ENCODE results near the gene KCNN3. TPM values are rescaled to one million over a fixed set of nuclear protein-coding genes. Genes with fewer than 3 reads are reported as not detected.
A peak's percentile ranks its signal among the peaks of the same experiment; 100 is the strongest.

KCNN3 gene
- total RNA-seq, 1 donor from 2014 or later = 0.04 TPM

DNA sequence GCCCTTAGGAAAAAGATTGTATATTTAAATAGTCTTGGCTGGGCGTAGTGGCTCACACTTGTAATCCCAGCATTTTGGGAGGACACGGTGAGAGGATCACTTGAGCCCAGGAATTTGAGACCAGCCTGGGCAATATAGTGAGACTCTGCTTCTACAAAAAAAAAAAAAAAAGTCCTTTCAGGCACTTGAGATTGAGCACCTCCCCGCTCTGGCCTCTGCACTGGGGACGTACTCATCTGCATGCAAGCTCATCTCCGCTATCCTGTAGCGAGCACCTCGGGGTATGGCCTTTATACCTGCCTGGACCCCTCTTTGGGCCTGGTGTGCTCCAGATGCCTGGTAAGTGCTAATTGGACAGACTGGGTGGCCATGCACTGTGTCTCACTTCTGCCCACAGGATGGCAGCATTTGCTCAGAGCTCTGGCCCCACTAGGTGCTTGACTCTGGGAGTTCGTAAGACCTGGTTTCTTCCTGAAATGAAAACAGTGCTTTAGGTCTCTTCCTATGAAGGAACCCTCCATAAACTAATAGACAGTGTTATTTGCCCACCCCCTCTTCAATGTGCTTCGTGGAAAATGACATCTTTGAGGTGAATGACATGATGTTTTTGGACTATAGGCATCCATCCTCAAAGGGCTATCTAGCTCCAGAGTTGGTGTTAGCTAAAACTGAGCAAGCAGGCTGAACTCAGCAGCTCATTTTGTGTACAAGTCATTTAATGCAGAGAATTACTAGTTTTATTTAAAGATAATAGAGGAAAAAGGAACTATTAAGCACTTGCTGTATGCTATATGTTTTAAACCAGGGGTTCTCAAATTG is 200.4 kb downstream of the KCNN3 start:
- no peaks in the 10 kb centered on the region for H3K27me3 ChIP-seq (ENCODE audit: control insufficient read depth, insufficient read depth, low read length)
- H3K36me3 ChIP-seq (ENCODE audit: control insufficient read depth, insufficient read depth, low read length) = no peaks in the 10 kb centered on the region
- TF ChIP-seq, protein P1, sequence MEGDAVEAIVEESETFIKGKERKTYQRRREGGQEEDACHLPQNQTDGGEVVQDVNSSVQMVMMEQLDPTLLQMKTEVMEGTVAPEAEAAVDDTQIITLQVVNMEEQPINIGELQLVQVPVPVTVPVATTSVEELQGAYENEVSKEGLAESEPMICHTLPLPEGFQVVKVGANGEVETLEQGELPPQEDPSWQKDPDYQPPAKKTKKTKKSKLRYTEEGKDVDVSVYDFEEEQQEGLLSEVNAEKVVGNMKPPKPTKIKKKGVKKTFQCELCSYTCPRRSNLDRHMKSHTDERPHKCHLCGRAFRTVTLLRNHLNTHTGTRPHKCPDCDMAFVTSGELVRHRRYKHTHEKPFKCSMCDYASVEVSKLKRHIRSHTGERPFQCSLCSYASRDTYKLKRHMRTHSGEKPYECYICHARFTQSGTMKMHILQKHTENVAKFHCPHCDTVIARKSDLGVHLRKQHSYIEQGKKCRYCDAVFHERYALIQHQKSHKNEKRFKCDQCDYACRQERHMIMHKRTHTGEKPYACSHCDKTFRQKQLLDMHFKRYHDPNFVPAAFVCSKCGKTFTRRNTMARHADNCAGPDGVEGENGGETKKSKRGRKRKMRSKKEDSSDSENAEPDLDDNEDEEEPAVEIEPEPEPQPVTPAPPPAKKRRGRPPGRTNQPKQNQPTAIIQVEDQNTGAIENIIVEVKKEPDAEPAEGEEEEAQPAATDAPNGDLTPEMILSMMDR (IDR thresholded peaks at IDR 0.05; ENCODE audit: insufficient read depth, low read length, poor library complexity, severe bottlenecking) = peak; percentile 78
- no peak overlapping the region for H3K4me3 ChIP-seq (ENCODE audit: low read depth, low read length)
- peak; percentile 26 for DNase-seq (ENCODE audit: low read depth)

DNA sequence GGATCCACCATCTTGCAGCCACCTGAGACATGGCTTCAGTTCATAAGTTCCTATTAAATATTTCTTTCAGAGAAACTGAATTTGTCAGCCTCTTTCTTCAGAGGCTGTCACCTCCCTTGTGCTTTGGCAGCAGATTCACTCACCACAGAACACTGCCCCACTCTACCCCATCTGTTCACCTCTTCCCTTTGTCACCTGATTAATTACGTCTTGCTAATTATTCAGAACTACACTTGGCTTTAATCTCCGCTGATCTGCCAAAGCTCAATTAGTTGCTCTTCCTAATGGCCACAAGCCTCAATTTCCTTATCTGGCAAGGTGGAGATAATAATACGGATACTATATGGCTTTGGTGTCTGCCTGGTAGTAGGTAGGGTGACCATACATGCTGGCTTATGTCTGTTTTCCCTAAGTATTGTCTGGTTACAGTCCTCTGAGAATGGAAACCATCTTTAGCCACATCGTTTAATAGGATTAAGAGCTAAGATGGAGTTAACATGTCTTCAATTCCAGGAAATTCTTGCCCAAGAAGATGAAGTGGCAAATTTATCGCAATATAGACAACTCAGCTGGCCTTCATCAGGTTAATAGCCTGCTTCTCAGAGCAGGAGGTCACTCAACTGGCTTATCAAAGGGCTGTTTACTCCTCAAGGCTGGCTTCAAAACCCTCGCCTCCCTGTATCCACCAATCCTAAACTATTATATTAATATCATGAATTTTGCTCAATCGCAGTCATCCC is 203.9 kb downstream of the KCNN3 start:
- DNase-seq (ENCODE audit: low read depth) = no peak
- H3K4me3 ChIP-seq (ENCODE audit: low read depth, low read length) = no peak overlapping the region
- H3K36me3 ChIP-seq (ENCODE audit: control insufficient read depth, insufficient read depth, low read length) = no peaks in the 10 kb centered on the region
- H3K27me3 ChIP-seq (ENCODE audit: control insufficient read depth, insufficient read depth, low read length) = no peaks in the 10 kb centered on the region
- TF ChIP-seq, protein P1 (IDR thresholded peaks at IDR 0.05; ENCODE audit: insufficient read depth, low read length, poor library complexity, severe bottlenecking) = no peak

DNA sequence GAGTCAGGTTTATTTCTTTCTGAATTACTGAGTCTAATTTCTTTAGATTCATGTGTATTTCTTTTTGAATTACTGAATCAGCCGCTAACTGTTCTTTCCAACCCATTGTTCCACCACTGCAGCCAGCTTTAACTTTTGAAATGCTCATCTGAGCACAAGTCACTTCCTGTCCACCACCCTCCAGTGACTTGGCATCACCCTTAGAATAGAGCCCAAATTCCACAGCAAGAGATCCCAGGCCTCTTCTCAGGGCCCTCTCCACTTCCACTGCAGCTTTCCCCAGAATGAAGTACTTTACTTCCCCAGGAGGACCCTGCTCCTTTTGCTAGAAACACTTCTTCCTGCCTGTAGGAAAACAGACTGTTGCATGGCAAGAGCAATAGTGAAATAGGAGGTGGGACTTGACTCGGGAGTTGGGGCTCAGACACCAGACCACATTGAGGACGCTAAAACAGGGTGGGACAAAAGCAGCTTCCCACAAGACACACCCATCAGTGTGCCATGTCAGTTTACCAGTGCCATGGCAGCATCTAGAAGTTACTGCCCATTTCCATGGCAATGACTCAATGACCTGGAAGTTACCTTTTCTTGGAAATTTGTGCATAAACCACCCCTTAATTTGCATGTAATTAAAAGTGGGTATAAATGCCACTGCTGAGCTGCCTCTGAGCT is 205.6 kb downstream of the KCNN3 start:
- Histone ChIP-seq H3K4me3 (ENCODE audit: low read depth, low read length) (no peak overlapping the region), H3K36me3 (ENCODE audit: control insufficient read depth, insufficient read depth, low read length) (no peaks in the 10 kb centered on the region), H3K27me3 (ENCODE audit: control insufficient read depth, insufficient read depth, low read length) (no peaks in the 10 kb centered on the region)
- TF ChIP-seq, protein P1 (IDR thresholded peaks at IDR 0.05; ENCODE audit: insufficient read depth, low read length, poor library complexity, severe bottlenecking) = no peak
- DNase-seq (ENCODE audit: low read depth) = no peak

DNA sequence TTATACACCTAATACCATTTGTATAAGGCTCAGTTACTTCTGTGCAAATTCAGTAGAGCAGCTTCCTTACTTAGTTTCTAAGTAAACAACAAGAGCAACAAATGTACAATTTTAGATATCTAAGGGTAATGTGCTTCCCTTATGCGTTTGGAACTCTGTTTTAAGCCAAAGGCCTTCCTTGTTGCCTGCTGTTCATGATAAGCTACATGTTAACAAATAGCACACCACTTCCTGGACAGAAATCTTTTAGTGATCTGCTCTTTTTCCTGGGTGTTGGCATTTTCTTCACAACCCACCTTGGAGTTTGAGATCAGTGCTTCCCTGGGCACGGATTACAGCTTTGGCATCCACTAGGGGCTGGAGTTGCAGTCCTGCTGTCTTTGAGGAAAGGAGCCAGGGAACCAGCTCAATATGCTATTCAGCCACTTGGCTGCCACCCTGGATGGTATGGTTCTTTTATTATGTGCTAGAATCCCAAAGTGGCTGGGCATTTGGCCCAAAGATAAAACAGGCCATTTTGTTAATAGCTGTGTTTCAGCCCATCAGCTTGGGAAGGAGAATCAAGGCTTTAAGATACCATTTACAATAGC is 206.5 kb downstream of the KCNN3 start:
- TF ChIP-seq, protein P1 (IDR thresholded peaks at IDR 0.05; ENCODE audit: insufficient read depth, low read length, poor library complexity, severe bottlenecking) = no peak
- H3K36me3 ChIP-seq (ENCODE audit: control insufficient read depth, insufficient read depth, low read length) = no peaks in the 10 kb centered on the region
- H3K27me3 ChIP-seq (ENCODE audit: control insufficient read depth, insufficient read depth, low read length) = no peaks in the 10 kb centered on the region
- no peak overlapping the region for H3K4me3 ChIP-seq (ENCODE audit: low read depth, low read length)
- DNase-seq (ENCODE audit: low read depth) = no peak

DNA sequence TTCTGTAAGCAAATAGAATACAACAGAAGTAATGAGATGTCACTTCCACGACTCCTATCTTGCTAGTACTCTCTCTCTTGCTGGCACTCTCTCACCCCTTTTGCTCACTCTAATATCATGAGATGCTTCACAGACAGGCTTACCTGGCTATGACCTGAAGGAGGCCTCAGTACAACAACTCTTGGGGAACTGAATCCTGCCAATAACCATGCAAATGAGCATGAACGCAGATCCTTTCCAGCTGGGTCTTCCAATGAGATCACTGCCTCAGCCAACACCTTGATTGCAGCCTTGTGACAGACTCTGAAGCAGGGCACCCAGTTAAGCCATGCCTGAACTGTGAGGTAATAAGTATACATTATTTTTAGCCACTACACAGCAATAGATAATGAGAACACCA is 209.0 kb downstream of the KCNN3 start:
- no peak overlapping the region for H3K4me3 ChIP-seq (ENCODE audit: low read depth, low read length)
- no peaks in the 10 kb centered on the region for H3K36me3 ChIP-seq (ENCODE audit: control insufficient read depth, insufficient read depth, low read length)
- DNase-seq (ENCODE audit: low read depth) = no peak
- TF ChIP-seq, protein P1 (IDR thresholded peaks at IDR 0.05; ENCODE audit: insufficient read depth, low read length, poor library complexity, severe bottlenecking) = no peak
- peaks cover 4% of the 10 kb centered on the region for H3K27me3 ChIP-seq (ENCODE audit: control insufficient read depth, insufficient read depth, low read length)

Data from kidney epithelial cell (primary cell).